HUES6 (cell line): ENCODE measurements around the gene MB21D2.

Experiments used
- H3K27ac ChIP-seq: 2 replicates; pipeline ENCODE4 v1.7.0; 2013; ENCODE audit warnings: low read depth, mild to moderate bottlenecking, low read length, inconsistent platforms
- H3K27me3 ChIP-seq: 2 replicates; pipeline ENCODE4 v1.6.1; 2013; ENCODE audit warnings: low read length; ENCODE audit not compliant: control insufficient read depth, insufficient read depth
- H3K36me3 ChIP-seq: 2 replicates; pipeline ENCODE4 v1.6.1; 2013; ENCODE audit warnings: low read length; ENCODE audit not compliant: control insufficient read depth, insufficient read depth
- H3K4me1 ChIP-seq: 2 replicates; pipeline ENCODE4 v1.6.1; 2013; ENCODE audit warnings: low read length; ENCODE audit not compliant: control insufficient read depth, insufficient read depth
- H3K4me3 ChIP-seq: 2 replicates; pipeline ENCODE4 v1.5.1; 2013; ENCODE audit warnings: low read depth, low read length
- H3K9ac ChIP-seq: one replicate; pipeline ENCODE4 v1.6.1; 2013; ENCODE audit warnings: mild to moderate bottlenecking, low read length
- H3K9me3 ChIP-seq: 2 replicates; pipeline ENCODE4 v1.6.1; 2013; ENCODE audit warnings: low read depth, low read length; ENCODE audit not compliant: control insufficient read depth, insufficient read depth

The MB21D2 gene

GRCh38 chr3:192831801-192832347 lies 85.8 kb downstream of the MB21D2 start:
- Histone ChIP-seq H3K9me3 (no peaks in the 10 kb centered on the region), H3K4me3 (no peak overlapping the region), H3K4me1 (peaks cover 17% of the 10 kb centered on the region; the same call in 1 of the 2 replicates), H3K27me3 (no peaks in the 10 kb centered on the region), H3K36me3 (no peaks in the 10 kb centered on the region; the same call in 1 of the 2 replicates), H3K27ac (no peak overlapping the region), H3K9ac (no peak overlapping the region)

- no peaks in the 10 kb centered on the region for H3K9me3 ChIP-seq
- H3K27ac ChIP-seq, result no peak overlapping the region
- no peak overlapping the region for H3K4me3 ChIP-seq
- no peaks in the 10 kb centered on the region for H3K27me3 ChIP-seq
- H3K9ac ChIP-seq, result no peak overlapping the region
- peaks cover 17% of the 10 kb centered on the region; the same call in 1 of the 2 replicates for H3K4me1 ChIP-seq
- H3K36me3 ChIP-seq, result no peaks in the 10 kb centered on the region; the same call in 1 of the 2 replicates
Measured at GRCh38 chr3:192831111-192831644, 86.5 kb downstream of the MB21D2 start.

DNA sequence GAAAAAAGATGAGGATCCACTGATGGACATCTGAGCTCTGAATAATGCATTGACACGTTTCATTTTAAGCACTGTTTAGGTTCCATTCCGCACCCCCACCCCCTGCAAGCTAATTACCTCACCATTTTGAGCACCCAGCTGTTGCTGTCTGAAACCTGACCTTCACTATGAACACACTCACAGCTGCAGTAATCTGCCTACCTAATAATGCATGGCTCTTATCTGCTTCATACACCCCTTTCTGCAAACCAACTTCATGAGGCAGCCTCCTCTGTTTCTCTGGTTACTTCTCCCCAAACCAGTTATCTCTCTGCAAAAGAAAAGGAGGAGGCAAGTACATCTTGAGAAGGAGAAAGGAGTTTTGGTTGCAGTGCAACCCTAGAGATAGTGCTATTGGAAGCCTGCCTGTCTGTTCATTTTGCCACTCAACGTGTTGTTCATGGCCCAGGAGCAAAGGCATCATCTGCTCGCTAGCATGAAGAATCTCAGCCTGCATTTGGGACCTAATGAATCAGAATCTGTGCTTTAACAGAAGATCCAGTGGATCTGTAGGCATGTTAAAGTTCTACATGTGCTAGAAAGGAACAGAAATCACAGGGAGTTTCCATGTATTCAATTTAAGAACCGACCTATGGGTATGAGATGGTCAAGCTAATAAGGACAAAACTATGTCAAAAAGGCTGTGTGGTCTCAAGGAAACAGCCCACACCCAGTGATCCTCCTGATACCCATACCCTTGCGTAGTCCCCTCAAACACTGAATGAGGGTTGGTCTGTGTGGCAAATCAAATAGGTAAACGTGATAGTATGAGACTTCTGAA lies 87.2 kb downstream of the MB21D2 start:
- Histone ChIP-seq H3K27ac (no peak overlapping the region), H3K36me3 (no peaks in the 10 kb centered on the region; the same call in 1 of the 2 replicates), H3K4me1 (peaks cover 17% of the 10 kb centered on the region; the same call in 1 of the 2 replicates), H3K27me3 (no peaks in the 10 kb centered on the region), H3K9ac (no peak overlapping the region), H3K4me3 (no peak overlapping the region), H3K9me3 (no peaks in the 10 kb centered on the region)

- no peaks in the 10 kb centered on the region for H3K9me3 ChIP-seq
- H3K9ac ChIP-seq, result no peak overlapping the region
- no peak overlapping the region for H3K4me3 ChIP-seq
- H3K36me3 ChIP-seq, result no peaks in the 10 kb centered on the region; the same call in 1 of the 2 replicates
- H3K4me1 ChIP-seq, result peaks cover 11% of the 10 kb centered on the region; the same call in 1 of the 2 replicates
- H3K27ac ChIP-seq, result no peak overlapping the region
- H3K27me3 ChIP-seq, result no peaks in the 10 kb centered on the region
Measured at GRCh38 chr3:192827863-192828594, 89.6 kb downstream of the MB21D2 start.

GRCh38 chr3:192827208-192827607 lies 90.4 kb downstream of the MB21D2 start:
- Histone ChIP-seq H3K36me3 (no peaks in the 10 kb centered on the region; the same call in 1 of the 2 replicates), H3K4me1 (peaks cover 11% of the 10 kb centered on the region; the same call in 1 of the 2 replicates), H3K9ac (no peak overlapping the region), H3K9me3 (no peaks in the 10 kb centered on the region), H3K27ac (no peak overlapping the region), H3K27me3 (no peaks in the 10 kb centered on the region), H3K4me3 (no peak overlapping the region)

DNA sequence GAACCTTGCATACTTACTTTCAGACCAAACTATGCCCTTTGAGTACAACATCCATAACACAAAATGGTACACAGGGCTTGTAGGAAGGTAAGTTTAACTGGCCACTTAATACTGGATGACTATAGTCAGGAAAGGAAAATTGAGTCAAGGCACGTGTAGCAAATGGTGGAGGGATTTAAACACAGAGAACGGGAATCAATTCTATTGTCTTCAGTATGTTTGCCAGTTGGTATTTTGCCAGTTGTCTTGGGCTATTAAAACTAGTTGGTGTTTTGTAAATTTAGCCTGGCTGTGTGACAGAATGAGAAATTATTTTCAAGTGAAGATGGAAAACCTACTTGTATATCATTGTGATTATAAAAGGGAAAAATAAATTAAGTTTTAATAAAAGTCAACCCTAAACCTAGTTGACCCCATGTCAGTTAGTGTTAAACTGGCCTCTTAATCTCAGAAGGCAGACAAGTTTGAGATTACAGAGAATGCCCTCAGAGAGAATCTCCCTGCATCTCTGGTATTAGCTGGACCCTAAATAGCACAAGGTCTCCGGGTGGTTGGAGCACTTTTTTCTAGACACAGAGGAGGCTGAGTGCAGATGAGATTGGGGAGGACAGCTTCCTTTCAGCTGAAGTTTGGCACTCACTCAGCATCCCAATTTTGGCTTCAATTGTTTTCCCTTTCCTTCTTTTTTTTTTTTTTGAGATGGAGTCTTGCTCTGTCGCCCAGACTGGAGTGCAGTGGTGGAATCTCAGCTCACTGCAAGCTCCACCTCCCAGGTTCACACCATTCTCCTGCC lies 91.2 kb downstream of the MB21D2 start:
- Histone ChIP-seq H3K27ac (no peak overlapping the region), H3K4me3 (no peak overlapping the region), H3K9me3 (no peaks in the 10 kb centered on the region), H3K9ac (no peak overlapping the region), H3K27me3 (no peaks in the 10 kb centered on the region), H3K4me1 (peaks cover 13% of the 10 kb centered on the region; the same call in 1 of the 2 replicates), H3K36me3 (no peaks in the 10 kb centered on the region; the same call in 1 of the 2 replicates)

DNA sequence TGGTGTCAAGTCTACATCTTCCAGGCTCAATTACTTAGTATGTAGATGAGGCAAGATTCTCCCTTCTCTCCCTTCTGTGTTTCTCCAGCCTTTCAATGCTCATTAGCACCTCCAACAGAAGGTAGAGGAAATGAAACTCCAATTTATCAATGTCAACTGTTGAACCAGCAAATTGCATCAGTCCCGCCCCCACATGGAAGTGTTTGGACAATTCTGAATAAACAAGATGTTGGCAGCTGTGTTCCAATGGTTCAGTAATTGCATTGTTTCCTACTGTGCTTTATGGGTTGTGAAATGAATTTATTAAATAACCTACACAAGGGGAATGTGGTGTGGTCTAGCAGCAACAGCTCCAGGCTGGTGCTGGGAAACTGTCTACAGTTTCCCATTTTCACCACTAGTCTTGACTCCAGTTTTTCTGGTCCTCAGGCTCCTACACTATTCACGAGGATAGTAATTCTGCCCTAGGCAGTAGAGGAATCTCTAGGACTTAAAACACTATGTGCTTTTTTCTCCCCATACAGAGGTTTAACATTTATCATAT lies 91.9 kb downstream of the MB21D2 start:
- Histone ChIP-seq H3K27me3 (no peaks in the 10 kb centered on the region), H3K36me3 (no peaks in the 10 kb centered on the region; the same call in 1 of the 2 replicates), H3K4me3 (no peak overlapping the region), H3K4me1 (peaks cover 13% of the 10 kb centered on the region; the same call in 1 of the 2 replicates), H3K27ac (no peak overlapping the region), H3K9me3 (no peaks in the 10 kb centered on the region), H3K9ac (no peak overlapping the region)

DNA sequence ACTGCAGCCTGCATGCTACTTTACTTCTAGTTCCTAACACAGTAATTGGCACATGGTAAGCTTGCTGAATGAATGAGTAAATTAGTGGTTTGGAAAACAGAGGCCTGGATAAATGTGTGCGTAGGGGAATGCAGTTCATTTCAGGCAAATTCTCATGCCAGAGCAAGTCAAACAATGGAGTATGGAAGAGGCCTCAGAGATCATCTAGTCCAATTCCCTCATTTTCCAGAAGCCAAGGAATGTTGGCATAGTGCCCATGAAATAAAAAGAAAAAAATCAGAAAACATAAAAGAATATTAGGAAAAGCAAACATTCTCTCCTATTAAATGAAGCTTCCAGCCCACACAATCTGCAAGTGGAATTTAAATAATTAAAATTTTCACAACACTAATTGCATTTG lies 92.4 kb downstream of the MB21D2 start:
- Histone ChIP-seq H3K27ac (no peak overlapping the region), H3K36me3 (no peaks in the 10 kb centered on the region), H3K4me3 (no peak overlapping the region)

DNA sequence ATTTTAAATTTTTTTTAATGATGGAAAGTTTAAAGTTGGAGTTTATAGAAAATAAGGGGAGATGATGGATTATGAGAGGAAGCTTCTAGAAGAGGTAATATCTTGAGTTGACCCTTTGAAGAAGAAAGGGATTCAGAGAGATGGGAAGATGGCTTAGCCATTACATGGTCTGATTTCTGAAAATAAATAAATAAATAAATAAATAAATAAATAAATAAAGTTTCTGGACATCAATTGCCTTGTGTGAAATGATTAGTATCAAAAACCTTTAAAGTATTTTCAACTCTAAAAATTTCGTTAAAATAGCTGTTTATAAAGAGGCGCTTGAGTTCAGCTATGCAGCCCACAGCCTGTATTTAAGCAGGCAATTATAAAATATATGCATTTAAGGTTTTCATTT lies 93.3 kb downstream of the MB21D2 start:
- H3K27ac ChIP-seq, result no peak overlapping the region
- no peak overlapping the region for H3K9ac ChIP-seq
- no peaks in the 10 kb centered on the region for H3K36me3 ChIP-seq
- no peaks in the 10 kb centered on the region for H3K9me3 ChIP-seq
- H3K4me1 ChIP-seq, result peaks cover 22% of the 10 kb centered on the region
- H3K27me3 ChIP-seq, result no peaks in the 10 kb centered on the region
- H3K4me3 ChIP-seq, result no peak overlapping the region

More for the DNA sequence above, 92.4 kb downstream of the MB21D2 start:
- H3K4me1 ChIP-seq, result peaks cover 13% of the 10 kb centered on the region
- H3K9ac ChIP-seq, result no peak overlapping the region
- H3K9me3 ChIP-seq, result no peaks in the 10 kb centered on the region
- H3K27me3 ChIP-seq, result no peaks in the 10 kb centered on the region

DNA sequence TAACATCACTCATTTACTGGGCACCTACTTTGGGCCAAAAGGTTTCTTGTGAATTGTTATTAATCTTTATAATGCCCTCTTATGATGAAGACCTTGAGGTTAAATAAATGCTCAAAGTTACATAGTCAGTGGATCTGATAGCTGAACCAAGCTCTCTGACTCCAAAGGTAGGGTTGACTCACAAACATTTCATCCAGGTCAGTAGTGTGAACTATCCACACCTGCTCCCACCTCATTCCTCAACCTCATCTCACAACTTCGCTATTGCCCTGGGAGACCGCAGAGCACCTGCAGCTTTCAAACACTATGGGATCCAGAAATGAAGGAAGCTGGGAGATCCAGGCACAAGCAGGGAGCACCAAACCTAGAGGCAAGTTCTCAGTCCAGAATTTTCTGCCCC lies 96.5 kb downstream of the MB21D2 start:
- H3K4me3 ChIP-seq, result no peak overlapping the region
- peaks cover 46% of the 10 kb centered on the region for H3K4me1 ChIP-seq

More for the DNA sequence above, 96.5 kb downstream of the MB21D2 start:
- Histone ChIP-seq H3K27me3 (no peaks in the 10 kb centered on the region), H3K9ac (no peak overlapping the region), H3K36me3 (no peaks in the 10 kb centered on the region), H3K9me3 (no peaks in the 10 kb centered on the region), H3K27ac (no peak overlapping the region)
